Measurements from ENCODE around the gene KRT17.
"Not testable (repeated sequence)": the region's sequence is repeated elsewhere in the genome, so short reads cannot be mapped to it uniquely, and the experiment has no call there.

Gene KRT17

DNA sequence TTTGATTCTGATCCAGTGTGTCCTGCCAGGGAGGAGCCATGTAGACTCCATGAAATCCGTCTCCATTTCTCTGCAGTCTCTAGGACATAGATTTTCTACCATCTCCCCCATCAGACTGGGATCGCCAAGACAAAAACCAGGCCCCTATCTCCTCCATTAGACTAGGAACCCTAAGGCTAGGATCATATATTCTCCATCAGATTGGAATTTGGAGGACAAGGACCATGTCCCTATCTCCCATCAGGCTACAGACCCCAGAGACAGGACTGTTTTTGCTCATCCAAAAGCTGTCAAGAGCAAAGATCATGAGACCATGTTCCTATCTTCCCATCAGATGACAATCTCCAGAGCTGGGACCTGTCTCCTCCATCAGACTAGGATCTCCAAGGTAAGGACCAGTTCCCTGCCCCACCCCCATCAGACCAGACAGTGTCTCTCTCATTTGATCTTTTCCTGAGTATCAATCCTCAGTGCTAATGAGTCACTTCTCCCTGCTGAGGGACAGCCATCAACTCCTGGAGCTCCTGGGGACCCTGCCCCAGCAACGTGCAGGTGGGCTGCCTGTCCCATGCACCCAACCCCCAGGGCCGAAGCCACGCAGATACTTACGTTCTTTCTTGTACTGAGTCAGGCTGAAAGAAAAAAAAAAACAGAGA lies 4.3 kb downstream of the KRT17 start:
- DNase-seq (ENCODE audit: low read depth): not testable (repeated sequence)

DNA sequence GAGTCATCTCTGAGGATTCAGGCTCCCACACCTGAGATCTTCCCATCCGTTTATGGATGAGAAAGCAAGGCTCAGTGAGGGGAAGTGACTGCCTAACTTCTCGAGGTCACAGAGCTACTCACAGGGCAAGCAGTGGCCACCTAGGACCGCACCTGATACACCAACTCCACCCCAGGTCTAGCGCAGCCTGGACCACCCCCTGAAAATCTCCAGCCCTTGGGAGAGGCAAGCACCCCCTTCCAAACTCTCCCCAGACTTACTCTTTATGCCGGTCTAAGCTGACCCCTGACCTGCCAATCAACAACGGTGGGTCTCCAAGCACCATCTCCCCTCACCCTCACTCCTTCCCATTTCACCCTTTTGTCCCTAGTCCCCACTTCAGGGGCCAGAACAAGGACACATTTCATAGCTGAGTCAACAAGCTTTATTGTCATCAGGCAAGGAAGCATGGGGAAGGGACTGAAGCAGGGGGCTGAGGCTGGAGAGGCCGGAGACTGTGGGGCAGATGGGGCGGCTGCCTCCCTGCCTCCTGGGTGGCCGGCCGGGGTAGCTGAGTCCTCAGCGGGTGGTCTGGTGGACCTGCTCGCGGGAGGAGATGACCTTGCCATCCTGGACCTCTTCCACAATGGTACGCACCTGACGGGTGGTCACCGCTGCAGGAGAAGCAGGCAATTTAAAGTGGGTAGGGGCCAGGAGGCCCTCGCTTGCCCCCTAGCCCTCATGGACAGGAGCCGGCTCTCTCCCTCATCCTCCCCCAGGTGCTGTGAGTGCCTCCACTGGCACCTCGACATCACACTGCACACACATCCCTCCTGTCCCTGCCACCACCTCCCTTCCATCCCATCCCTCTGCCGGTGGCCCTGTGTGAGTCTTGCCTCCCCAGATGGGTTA lies 5.1 kb downstream of the KRT17 start:
- no peak for DNase-seq (ENCODE audit: low read depth)

DNA sequence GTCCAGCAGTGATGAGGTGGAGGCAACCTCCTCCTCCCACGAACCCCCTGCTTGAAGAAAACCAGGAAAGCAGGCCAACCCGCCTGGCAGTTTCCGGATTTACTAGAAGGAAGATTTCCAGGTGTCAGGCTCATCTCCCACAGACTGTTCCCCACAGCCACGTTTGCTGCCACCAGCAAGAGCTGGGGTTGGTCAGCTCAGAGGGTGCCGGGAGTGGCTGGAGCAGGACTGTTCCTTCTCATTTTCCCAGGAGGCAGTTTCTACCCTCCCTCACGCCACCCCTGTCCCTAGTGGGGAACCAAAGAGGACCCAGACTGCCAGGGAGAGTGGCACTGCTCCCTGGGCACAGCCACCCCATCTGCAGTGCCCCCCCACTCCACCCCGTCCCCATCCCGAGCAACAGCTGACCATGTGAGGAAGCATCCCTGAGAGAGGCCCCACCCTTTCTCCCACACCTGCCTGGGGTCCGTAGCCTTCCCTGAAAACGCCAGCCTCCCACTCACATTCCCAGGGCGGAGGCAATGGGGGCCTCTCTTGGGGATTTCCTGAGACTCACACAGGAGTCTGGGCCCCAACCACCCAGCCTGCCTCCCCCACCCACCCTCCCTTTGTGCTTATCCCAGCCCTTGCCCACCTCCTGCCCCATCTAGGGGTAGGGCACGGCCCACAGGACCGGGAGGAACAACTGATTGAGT lies 5.9 kb downstream of the KRT17 start:
- no peak for DNase-seq (ENCODE audit: low read depth)

DNA sequence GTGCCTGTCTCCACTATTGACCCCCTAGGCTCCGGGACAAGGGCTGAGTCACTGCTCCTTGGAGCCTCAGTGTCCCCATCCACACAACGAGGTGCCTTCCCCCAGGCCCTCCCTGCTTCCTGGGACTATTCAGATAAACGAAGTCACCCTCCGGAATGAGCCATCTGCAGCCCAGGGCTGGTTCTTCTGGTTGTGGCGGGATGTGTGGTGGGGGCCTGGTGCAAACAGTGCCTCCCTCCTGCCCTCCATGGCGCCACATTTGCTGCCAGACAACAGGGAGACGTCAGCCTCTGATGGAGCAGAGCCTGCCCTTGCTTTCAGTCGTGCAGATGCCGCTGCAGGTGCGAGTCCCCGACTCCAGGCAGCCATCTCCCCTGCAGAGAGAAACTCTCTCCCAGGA lies 6.7 kb downstream of the KRT17 start:
- no peak for DNase-seq (ENCODE audit: low read depth)

DNA sequence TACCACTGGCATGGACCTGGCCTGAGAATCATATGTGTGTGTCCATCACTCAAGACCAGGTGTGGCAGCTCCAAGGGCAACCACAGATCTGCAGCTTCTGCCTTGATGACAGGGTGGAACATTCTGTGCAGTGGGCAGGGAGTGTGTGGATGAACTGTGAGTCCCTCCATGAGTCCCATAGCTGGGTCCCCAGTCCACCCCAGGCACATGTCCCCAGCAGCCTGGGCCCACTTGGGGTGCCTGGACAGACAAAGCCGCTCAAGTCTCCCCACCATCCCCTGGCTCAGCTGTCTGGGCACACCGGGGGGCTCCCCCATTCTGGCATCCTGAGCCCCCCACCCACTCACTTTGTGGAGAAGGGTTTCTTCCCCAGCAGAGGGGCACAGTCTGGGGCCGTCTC lies 7.2 kb downstream of the KRT17 start:
- DNase-seq (ENCODE audit: low read depth): no peak

DNA sequence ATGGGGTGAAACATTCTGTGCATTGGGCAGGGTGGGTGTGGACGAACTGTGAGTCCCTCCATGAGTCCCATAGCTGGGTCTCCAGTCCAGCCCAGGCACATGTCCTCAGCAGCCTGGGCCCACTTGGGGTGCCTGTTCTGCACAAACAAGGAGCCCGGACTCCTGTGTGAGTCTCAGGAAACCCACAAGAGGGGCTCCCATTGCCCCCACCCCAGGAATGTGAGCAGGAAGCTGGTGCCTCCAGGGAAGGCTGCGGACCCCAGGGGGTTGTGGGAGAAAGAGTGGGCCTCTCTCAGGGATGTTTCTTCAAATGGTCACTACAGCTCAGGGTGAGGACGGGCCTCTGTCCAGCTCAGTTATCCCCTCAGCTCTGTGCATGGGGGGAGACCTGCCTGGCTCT lies 7.9 kb downstream of the KRT17 start:
- DNase-seq (ENCODE audit: low read depth): not testable (repeated sequence)

DNA sequence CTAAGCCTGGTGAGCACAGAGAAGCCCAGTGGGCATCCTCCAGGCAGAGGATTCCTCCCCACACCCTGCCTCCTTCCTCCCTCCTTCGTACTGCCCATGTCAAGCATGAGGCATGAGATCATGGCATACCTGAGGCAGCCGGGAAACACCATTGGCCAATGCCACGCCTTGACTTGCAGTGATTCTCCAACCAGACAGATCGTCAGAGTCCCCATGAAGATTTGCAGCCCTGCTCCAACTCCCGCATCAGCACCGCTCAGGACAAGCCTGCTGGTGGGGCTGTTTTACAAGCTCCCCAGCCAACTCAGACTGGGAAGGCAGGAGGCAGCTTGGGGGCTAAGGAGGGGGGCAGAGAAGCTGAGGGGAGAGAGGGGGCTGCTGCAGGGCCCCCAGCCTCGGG lies 8.9 kb downstream of the KRT17 start:
- DNase-seq (ENCODE audit: low read depth): no peak

DNA sequence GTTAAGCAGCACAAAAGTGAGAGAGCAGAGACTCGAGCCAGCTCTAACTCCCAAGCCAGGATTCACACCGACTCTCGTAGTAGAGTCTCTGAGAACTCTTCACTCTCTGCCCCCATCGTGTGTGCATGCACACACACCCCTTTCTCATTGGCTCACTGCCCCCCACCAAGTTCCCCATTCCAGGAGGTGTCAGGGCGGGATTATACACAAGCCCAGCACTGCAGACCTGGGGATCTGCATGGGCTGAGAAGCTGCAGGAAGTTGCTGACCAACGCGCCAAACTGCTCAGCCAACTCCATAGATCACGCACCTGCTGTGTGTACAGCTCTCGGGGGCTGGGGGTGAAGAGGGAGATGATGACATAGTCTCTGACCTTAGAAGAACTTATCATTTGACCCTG lies 9.6 kb downstream of the KRT17 start:
- not testable (repeated sequence) for DNase-seq (ENCODE audit: low read depth)

DNA sequence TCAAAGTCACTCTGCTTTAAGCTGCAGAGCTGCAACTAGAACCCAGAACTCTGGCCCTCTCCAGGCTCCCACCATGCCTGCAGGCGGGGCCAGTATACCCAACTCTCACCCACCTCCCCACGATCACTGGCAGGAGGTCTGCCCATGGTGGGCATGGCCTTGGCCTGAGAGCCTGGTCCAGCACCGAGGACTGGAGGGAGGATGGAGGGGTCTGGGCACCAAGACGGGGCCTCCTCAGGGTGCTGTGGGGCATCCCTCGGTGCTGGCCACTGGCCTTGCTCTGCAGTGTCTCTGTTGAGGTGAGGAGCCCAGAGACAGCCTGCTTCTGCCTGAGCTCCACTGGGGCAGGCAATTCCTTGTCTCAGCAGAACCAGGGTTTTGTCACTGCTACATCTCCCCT lies 10.3 kb downstream of the KRT17 start:
- DNase-seq (ENCODE audit: low read depth): no peak

DNA sequence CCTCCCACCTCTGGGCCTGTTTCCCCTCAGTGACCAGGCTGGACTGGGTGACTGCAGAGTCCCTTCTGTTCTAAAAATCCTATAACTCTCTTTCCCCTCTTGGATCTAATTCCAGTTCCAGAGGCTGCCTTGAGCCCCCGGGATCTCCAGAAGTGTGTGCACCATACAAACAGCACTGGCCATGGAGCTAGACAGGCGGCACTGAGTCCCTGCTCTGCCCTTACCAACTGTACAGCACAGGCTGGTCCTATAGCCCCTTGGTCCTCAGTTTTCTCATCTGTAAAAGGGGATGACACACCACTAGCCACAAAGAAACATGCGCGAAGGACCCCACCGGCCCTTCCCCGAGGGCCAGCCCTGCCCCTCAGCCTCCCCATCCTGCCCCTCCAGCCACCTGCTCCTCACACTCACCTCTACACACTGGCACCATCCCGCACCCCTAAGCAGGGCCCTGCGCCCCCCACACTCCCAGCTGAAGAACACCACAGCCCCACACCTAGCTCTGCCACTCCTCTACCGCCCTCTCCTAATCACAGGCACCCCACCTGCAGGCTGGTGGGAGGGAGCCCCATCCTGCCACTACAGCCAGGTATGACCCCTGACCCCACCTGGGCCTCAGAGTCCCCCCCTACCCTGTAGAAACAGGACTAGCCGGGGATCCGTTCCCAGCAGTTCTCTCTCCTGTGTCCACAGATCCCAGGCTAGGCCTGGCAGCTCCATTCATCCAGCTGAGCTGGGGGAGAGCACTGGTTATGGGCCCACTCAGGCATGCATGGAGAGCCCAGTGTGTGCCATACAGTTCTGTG lies 10.9 kb downstream of the KRT17 start:
- DNase-seq (ENCODE audit: low read depth): no peak

DNA sequence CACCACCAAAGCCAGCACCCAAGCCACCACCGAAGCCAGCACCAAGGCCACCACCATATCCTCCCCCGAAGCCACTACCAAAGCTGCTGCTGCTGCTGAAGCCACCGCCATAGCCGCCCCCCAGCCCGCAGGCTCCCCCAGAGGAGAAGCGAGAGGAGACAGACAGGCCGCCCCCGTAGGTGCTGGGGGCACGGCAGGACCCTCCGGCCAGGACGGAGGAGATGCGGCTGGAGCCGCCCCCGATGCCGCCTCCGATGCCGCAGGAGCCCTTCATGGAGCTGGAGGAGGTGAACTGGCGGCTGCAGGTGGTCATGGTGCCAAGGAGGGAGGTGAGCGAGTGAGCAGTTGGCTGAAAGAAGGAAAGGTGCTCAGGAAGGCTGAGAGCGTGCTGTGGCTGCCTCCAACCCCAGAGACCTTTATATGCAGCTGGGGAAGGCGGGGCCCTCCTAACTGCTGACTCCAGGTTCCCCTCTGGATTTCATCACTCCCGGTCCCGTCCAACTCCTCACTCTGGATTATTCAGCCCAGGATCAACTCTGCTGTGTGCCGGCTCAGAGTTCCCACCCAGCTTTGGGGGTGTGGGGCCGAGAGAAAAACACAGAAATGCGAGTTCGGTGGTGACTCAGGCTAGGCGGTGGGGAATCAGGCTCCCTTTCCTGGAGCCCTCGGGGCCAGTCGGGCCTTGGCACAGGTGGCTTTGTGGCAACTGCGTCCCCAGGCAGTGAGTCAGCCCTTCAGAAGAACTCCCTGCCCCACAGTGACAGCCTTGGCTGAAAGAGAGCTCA lies 11.8 kb downstream of the KRT17 start, which contains the start of gene KRT16:
Gene KRT16 (minus strand): TSS at position 392 of the 785 bp plus-strand sequence. CDS start 79 bp downstream, at position 313.
- DNase-seq (ENCODE audit: low read depth): not testable (repeated sequence)

DNA sequence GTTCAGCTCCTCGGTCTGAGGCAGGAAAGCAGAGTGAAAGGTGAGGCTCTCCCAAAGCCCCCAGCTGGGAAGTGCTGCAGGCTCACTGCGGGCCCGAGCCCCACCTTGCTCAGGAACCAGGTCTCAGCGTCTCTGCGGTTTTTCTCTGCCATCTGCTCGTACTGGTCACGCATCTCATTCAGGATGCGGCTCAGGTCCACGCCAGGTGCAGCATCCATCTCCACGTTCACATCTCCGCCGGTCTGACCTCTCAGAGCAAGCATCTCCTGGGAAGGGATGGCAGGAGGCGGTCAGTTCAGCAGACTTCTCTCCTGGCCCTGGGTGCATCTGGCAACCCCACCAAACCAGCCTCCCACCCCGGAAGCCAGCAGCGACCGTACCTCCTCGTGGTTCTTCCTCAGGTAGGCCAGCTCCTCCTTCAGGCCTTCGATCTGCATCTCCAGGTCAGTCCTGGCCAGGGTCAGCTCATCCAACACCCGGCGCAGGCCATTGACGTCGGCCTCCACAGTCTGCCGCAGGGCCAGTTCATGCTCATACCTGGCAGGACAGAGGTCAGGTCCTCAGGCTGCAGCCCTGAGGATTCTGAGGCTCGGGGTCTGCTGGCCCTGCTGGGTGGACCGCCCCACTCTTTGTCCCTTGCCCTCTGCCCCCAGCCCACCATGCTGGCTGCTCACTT lies 13.3 kb downstream of the KRT17 start:
- no peak for DNase-seq (ENCODE audit: low read depth)

DNA sequence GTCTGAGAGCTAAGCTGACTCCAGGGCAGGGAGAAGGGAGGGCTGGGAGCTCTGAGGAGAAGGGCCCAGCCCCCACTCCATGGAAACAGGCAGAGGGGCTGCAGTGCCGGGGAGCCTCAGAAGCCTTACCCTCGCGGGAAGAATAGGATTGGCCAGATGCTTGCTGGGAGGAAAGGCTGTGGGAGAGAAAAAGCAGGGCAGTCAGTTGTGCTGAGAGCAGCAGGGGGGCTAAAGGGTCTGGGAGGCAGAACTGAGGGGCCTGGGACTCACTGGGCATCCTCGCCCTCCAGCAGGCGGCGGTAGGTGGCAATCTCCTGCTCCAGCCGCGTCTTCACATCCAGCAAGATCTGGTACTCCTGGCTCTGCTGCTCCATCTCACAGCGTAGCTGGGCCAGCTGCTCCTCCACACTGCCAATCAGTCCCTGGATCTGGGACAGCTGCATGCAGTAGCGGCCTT lies 14.3 kb downstream of the KRT17 start:
- DNase-seq (ENCODE audit: low read depth): not testable (repeated sequence)

DNA sequence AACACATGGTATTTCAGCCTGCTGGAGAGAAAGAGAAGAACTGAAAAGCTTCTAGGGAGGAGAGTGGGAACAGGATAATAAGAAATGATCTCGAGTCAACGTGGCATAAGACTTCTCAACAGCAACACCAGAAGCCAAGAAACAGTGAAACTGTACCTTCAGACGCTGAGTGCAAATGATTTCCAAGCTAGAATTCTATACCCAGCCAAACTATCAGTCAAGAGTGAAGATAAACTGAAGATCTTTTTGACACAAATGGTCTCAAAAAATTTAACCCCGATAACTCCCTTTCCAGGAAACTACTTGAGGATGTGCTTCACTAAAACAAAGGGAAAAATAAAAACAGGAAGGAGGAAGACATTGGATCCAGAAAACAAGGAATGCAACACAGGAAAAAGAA lies 17.4 kb downstream of the KRT17 start:
- DNase-seq (ENCODE audit: low read depth): not testable (repeated sequence)

DNA sequence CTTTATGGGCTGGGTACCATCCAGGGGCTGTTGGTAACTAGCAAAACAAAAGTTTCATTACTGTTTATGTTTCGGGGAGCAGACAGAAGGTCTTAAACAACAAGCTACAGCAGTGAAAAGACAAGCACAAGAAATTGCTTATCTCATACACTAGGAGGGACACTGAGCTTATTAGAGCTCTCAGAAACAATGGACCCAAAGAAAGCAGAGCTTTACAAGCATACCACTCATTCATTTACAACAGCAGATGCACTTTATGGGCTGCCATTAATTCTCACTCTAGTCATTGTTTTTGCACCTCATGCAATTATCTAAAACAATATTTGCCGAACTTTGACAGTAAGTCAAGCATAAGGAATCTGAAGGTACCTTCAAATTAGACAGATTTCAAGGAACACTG lies 21.9 kb downstream of the KRT17 start:
- DNase-seq (ENCODE audit: low read depth): no peak

DNA sequence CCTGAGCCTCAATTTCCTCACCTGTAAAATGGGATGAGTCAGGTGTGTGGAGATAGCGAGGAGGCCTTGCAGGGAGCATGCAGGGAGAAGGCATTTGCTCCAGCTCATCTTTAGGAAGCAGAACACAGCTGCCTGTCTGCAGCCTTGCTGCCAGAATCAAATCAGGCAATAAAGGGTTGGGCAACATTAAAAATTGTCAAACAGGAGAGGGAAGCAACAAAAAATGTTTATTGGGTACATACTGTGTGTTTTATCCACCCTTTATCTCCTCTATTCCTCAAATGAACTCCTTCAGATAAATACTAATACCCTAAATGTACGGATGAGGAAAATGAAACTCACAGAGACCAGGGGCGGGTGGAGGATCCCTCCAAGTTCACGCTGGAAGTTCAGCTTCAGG lies 24.1 kb downstream of the KRT17 start:
- no peak for DNase-seq (ENCODE audit: low read depth)

DNA sequence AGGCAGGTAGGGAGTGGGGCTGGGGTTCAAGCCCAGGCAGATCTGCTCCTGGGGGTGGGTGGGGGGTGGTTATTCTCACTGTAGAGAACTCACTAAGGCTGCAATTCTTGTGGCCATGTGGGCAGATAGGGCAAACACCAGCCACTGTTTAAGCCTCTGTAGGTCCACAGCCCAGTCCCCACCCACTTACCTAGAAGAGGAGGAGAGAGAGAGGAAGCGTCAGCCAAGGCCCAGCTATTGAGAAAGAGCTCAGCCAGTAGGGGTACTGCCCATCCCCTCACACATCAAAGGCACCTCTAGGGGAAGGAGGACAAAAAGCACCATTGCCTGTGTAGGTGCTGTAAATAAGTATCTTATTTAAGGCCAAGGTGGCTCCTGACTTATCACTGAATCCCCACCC lies 24.7 kb downstream of the KRT17 start:
- no peak for DNase-seq (ENCODE audit: low read depth)

DNA sequence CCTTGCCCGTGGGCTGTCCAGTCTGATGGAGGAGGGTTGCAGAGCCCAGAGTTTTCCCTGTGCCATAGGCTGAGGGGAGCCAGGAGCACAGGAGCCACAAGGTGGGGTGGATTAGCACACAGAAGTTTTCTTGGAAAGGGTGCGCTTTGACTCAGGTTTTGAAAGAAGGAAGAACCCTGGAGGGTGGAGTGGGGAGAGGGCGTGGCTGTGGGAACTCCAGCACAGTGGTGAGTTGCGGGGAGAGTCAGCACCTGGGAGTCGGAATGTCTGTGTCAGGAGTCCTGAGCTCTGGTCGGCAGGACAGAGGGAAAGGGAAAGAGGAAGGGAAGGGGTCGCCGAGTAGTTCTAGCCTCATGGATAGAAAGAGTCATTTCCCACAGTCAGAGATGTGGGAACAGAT lies 28.8 kb downstream of the KRT17 start:
- no peak for DNase-seq (ENCODE audit: low read depth)

DNA sequence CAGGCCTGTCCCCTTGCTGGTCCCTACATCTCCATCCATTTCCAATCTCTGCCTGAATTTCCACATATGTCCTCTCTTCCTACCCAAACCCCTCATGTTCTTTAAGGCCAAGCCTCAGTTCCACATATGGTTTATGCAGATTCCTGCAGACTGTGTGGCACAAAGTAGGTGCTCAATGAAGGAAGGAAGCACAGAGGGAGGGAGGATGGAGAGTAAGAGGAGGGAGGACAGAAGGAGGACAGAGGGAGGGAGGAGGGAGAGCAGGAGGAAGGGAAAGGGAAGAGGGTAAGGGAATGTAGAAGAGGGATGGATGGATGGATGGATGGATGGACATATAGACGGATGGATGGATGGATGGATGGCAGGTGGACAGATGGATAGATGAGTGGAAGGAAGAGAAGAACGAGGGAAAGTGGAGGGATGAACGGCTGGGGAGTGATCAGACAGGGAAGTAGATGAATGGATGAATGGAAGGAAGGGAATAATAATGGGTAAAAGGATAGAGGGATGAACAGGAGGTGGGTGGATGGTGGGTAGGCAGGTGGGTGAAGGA lies 29.9 kb downstream of the KRT17 start:
- no peak for DNase-seq (ENCODE audit: low read depth)
